Activated CD4-positive, alpha-beta T cell treated with anti-CD3 and anti-CD28 coated beads, Interleukin-2, amount 50 U/mL, for 4 hours (primary cell): ENCODE measurements around the gene CYFIP1.

Source experiments
- DNase-seq, 2 experiments: peaks; one replicate each; pipeline ENCODE4 v3.0.0-alpha.2; 2020

The CYFIP1 gene

DNA sequence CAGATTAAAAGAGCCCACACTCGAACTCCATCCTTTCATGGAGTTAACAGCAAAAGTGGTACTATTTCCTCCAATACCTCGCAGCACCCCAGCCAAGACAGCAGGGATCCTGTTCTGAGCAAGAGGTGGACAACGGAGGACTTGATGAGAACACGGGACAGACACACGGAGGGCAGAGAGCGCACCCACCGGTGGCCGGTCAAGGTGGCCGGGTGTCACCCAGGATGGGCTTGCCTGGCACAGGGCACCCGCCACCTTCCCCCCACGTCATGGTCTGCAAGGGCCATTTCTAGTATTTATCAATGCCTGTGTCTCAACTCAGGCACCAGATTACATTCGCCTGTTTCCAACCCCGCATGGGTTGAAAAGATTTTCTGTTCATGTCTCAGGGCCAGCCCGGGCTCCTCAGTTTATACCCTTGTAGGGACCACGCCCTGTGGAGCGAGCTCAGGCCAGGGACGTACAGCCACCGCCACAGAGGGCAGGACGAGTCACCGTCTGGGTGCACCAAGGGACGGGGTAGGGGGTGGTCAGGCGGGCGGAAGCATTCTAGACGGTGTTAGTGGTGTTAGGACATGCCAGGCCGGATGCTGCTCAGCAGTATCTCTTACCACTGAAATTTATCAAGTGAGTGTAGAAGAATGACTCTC, 64.2 kb downstream of the CYFIP1 start:
- DNase-seq = no peak

- no peak for DNase-seq
Measured at GRCh38 chr15:22913646-22914380, 66.4 kb downstream of the CYFIP1 start.

DNA sequence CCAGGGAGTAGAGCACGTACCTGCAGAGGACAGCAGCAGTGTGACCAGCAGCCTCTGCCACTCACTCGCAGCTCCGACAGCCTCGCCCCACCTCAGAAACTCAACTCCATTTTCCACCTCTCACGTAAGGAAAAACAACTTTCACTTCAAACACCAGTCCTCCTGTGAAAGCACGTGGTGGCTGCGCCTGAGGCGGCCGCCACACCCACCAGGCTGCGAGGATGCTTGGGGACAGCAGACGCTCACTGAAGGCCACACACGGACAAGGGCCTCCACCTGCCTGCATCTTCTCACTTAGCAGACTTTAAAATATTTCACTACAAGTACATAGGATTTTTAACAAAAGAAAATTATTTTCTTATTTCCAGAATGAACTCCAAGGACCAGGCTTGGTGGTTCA, 67.9 kb downstream of the CYFIP1 start:
- no peak for DNase-seq

DNA sequence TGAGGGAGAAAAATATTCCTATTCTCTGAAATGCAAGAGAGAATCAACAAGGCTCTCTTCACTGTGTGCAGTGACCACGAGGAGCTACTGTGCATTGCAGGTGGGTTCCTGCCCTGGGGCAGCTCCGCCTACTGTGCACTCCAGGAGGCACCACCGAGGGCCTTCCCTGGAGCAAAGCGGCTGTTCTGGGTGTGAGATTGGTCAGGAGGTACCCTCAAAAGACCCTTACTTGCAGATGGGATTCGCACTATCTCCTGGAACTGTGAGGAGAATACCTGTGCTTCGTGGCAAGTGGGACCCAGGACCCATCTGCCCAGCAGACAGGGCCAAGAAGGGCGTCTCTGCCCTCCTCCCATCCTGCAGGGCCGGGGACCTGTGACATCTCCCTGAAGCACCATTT, 68.9 kb downstream of the CYFIP1 start:
- DNase-seq = no peak

DNA sequence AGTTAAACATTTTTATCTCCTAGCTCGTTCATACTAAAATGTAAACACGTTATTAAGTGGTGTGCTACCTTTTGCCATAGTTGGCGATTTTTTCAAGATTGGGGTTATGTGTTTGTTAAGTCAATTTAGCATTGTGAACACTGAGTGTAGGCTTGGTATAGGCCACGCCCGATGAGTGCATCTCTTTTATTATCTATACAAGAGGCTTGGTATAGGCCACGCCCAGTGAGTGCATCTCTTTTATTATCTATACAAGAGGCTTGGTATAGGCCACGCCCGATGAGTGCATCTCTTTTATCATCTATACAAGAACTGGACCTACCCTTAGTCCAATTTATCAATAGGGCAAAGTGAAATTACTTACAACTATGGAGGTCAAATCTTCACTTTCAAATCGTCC, 71.3 kb downstream of the CYFIP1 start:
- no peak for DNase-seq

GRCh38 chr15:22907161-22907950, 72.8 kb downstream of the CYFIP1 start:
- no peak for DNase-seq

DNA sequence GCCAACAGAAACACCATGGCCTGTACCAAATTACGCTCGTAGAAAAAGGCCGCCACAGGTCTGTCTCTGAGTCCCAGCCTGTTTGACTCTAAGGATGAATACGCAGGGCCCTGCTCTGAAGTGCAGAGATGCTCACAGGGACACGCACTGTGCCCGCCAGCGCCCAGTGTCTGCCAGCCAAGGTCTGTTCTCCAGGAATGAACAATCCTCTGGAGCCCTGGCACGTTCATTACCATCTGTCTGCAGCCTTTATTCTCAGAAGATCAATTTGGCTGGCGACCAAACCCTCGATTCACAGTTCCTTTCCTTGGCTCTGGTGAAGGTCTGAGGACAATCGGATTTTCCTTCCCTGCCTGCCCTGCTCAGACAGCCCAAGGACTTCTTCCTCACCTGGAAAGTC, 75.4 kb downstream of the CYFIP1 start:
- no peak for DNase-seq

- no peak for DNase-seq
Measured at GRCh38 chr15:22903961-22904534, 76.1 kb downstream of the CYFIP1 start.

DNA sequence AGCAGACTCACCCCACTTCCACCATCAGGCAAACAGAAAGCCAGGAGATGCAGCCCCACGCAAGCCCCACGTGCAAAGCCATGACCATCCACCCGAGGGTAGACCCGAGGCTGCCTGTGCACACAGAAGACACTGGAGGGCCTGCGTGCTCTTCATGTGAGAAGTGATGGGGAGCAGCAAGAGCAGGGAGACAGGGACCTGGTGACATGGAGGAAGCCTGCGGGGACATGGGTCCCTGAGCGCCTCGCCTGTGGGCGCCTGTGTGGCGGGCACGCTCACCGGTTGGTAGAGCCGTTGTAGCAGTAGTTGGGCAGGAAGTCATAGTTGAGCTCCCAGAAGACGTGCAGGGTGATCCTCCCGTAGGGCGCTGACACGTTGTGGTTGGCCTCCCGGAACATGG, 76.7 kb downstream of the CYFIP1 start:
- DNase-seq = no peak

DNA sequence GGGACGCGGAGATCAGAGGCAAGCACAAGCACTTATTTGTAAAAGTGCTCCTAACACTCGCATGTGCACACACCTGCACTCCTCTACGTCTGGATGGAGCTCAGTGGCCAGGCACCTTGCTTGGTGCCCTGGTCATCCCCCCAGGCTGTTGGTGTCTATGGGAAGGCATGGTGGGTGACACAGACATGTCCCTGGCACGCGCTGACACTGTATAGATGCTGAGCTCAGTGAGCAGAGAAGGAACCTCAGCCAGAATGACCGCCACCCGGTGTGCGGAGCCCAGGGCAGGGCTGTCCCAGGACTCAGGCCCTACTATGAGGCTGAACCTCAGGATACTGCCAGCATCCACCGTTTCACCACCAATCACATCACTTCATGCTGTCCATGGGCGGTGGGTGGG, 77.2 kb downstream of the CYFIP1 start:
- DNase-seq = no peak

DNA sequence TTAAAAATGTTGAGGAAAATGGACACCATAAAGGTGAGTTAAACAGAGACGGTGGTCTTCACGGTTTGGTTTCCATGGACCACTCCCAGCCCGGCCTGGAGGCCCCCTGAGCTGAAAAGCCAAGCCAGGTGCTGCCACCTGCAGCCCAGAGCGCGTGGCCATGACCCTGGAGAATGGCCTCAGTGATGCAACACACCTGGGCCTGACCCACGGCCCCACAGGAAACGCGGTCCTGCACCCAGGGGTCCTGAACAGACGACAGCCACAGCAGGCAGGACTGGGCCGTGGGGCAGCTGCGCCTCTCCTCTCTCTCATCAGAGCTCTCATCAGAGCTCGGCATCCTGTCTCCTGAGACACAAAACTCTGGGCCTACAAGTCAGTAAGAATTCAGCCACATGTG, 77.6 kb downstream of the CYFIP1 start:
- no peak for DNase-seq

GRCh38 chr15:22902046-22902445, 78.1 kb downstream of the CYFIP1 start:
- no peak for DNase-seq

GRCh38 chr15:22895465-22896190, 84.5 kb downstream of the CYFIP1 start:
- DNase-seq = no peak

GRCh38 chr15:22893881-22894280, 86.3 kb downstream of the CYFIP1 start:
- DNase-seq = no peak

DNA sequence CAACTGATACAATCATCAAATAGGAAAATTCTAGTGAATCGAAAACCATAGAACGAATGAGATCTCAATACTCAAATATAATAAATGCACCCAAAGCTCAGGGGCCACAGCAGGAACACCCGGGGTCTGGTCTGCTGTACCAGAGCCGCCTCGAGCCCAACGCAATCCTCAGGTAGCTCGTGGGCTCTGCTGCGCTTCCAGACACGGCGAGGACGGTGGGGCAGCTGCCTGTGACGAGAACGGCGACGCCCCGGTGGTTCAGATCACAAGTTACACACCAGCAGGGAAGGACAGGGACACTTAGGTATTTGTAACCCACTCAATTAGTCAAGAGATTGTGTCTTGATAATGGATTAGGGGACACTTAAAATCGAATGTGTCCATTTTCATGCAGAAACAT, 87.1 kb downstream of the CYFIP1 start:
- DNase-seq = no peak

- DNase-seq = no peak
Measured at GRCh38 chr15:22892333-22892732, 87.8 kb downstream of the CYFIP1 start.

GRCh38 chr15:22891426-22892210, 88.5 kb downstream of the CYFIP1 start:
- no peak for DNase-seq

GRCh38 chr15:22890296-22890695, 89.9 kb downstream of the CYFIP1 start:
- DNase-seq = no peak

- DNase-seq = no peak
Measured at GRCh38 chr15:22889146-22889818, 90.9 kb downstream of the CYFIP1 start.

DNA sequence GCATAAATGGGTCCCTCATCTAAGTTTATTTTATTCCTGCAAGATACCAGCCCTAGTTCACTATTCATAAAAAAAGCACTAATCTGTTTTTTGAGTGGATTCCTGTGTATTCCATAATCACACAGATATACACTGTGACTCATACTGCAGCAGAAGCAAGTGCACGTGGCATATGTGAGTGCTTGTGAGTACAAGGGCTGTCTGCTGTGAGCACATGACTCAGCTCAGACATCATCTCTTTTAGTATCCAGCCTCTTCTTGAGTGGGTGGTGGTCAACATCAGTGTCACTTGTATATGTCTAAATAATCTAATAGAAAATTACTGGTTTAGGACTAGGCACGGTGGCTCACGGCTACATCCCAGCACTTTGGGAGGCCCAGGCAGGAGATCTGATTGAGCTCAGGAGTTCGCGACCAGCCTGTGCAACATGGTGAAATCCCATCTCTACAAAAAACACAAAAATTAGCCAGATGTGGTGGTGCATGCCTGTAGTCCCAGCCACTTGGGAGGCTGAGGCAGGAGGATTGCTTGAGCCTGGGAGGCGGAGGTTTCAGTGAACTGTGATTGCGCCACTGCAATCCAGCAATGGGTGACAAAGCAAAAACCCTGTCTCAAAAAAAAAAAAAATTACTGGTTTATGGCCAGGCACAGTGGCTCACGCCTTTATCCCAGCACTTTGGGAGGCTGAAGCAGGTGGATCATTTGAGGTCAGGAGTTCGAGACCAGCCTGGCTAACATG, 91.9 kb downstream of the CYFIP1 start:
- DNase-seq = no peak
